ENCODE data around the gene SHISA3.
A peak's percentile ranks its signal among the peaks of the same experiment; 100 is the strongest.

The SHISA3 gene

GRCh38 chr4:42397635-42398170 lies 415 bp downstream of the SHISA3 start:
- no peak for DNase-seq (ENCODE audit: low read depth)
- TF ChIP-seq CTCF (conservative IDR thresholded peaks at IDR 0.05; ENCODE audit: control insufficient read depth, insufficient read depth, low read depth, low read length), result no peak
- peak overlapping the region; percentile 29 for H3K4me3 ChIP-seq (ENCODE audit: control insufficient read depth, low read depth, low read length)

GRCh38 chr4:42398171-42398870 lies 1.0 kb downstream of the SHISA3 start:
- no peak for DNase-seq (ENCODE audit: low read depth)
- no peak for TF ChIP-seq CTCF (conservative IDR thresholded peaks at IDR 0.05; ENCODE audit: control insufficient read depth, insufficient read depth, low read depth, low read length)
- peak overlapping the region; percentile 29 for H3K4me3 ChIP-seq (ENCODE audit: control insufficient read depth, low read depth, low read length)

- H3K4me3 ChIP-seq (ENCODE audit: control insufficient read depth, low read depth, low read length), result peak overlapping the region; percentile 0
- no peak for DNase-seq (ENCODE audit: low read depth)
- TF ChIP-seq CTCF (conservative IDR thresholded peaks at IDR 0.05; ENCODE audit: control insufficient read depth, insufficient read depth, low read depth, low read length), result no peak
Measured at GRCh38 chr4:42398871-42399331, 1.6 kb downstream of the SHISA3 start.

- TF ChIP-seq CTCF (conservative IDR thresholded peaks at IDR 0.05; ENCODE audit: control insufficient read depth, insufficient read depth, low read depth, low read length), result no peak
- H3K4me3 ChIP-seq (ENCODE audit: control insufficient read depth, low read depth, low read length), result no peak overlapping the region
- DNase-seq (ENCODE audit: low read depth), result no peak
Measured at GRCh38 chr4:42399393-42399792, 2.1 kb downstream of the SHISA3 start.

GRCh38 chr4:42401171-42401570 lies 3.9 kb downstream of the SHISA3 start:
- no peak overlapping the region for H3K4me3 ChIP-seq (ENCODE audit: control insufficient read depth, low read depth, low read length)
- DNase-seq (ENCODE audit: low read depth), result no peak
- no peak for TF ChIP-seq CTCF (conservative IDR thresholded peaks at IDR 0.05; ENCODE audit: control insufficient read depth, insufficient read depth, low read depth, low read length)

GRCh38 chr4:42404001-42404400 lies 6.7 kb downstream of the SHISA3 start:
- TF ChIP-seq CTCF (conservative IDR thresholded peaks at IDR 0.05; ENCODE audit: control insufficient read depth, insufficient read depth, low read depth, low read length), result no peak
- no peak overlapping the region for H3K4me3 ChIP-seq (ENCODE audit: control insufficient read depth, low read depth, low read length)
- DNase-seq (ENCODE audit: low read depth), result no peak
